ENCODE data around the gene RBM19.

Gene RBM19

DNA sequence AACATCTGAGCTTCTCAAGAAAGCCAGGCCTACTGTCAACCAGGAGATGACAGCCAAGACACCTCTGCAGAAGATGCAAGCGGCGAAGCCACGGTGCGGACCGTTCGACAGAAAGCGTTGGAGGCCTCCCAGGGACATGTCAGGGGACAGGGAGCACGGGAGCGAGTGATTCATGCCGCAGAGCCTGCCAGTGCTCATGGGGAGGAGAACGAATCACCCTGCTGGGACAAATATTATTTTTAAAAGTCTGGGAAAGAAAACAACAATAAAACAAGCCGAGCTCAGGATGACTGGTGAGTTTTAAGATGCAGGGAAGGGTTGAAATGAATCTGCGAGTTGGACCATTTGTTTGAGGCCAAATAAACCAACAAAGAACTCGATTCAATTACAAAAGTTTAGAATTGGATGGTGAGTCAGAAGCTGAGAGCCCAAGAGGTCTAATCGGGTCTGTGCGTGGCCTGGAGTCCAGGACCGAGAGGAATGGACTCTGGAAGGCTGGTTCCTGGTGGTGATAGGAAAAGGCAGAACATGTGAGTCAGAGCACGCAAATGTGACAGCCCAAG is 91.0 kb downstream of the RBM19 start:
- Histone ChIP-seq H3K27ac (ENCODE audit: insufficient read depth, low read depth, low read length, poor library complexity, severe bottlenecking) (no peak overlapping the region), H3K27me3 (ENCODE audit: control insufficient read depth, insufficient read depth, low read length, poor library complexity, severe bottlenecking) (no peaks in the 10 kb centered on the region), H3K36me3 (ENCODE audit: control insufficient read depth, insufficient read depth, low read length) (no peaks in the 10 kb centered on the region)

GRCh38 chr12:113874326-113874725 is 91.8 kb downstream of the RBM19 start:
- no peaks in the 10 kb centered on the region for H3K27me3 ChIP-seq (ENCODE audit: control insufficient read depth, insufficient read depth, low read length, poor library complexity, severe bottlenecking)
- H3K4me1 ChIP-seq (ENCODE audit: control insufficient read depth, insufficient read depth, low read length), result peaks cover 13% of the 10 kb centered on the region
- H3K4me3 ChIP-seq (ENCODE audit: insufficient read depth, low read depth, low read length), result no peak overlapping the region
- WGBS, 2 experiments, result 95% methylated on average over 11 of the region's 11 CpGs
- no peaks in the 10 kb centered on the region for H3K36me3 ChIP-seq (ENCODE audit: control insufficient read depth, insufficient read depth, low read length)
- no peak overlapping the region for H3K27ac ChIP-seq (ENCODE audit: insufficient read depth, low read depth, low read length, poor library complexity, severe bottlenecking)
- H3K9me3 ChIP-seq (ENCODE audit: control insufficient read depth, low read length), result no peaks in the 10 kb centered on the region

More for the DNA sequence above, 91.0 kb downstream of the RBM19 start:
- Histone ChIP-seq H3K4me1 (ENCODE audit: control insufficient read depth, insufficient read depth, low read length) (peaks cover 12% of the 10 kb centered on the region), H3K9me3 (ENCODE audit: control insufficient read depth, low read length) (no peaks in the 10 kb centered on the region), H3K4me3 (ENCODE audit: insufficient read depth, low read depth, low read length) (no peak overlapping the region)
- WGBS, 2 experiments, result 95 to 96% methylated on average over 18 of the region's 18 CpGs

GRCh38 chr12:113873740-113874139 is 92.4 kb downstream of the RBM19 start:
- no peak overlapping the region for H3K4me3 ChIP-seq (ENCODE audit: insufficient read depth, low read depth, low read length)
- no peaks in the 10 kb centered on the region for H3K27me3 ChIP-seq (ENCODE audit: control insufficient read depth, insufficient read depth, low read length, poor library complexity, severe bottlenecking)
- H3K4me1 ChIP-seq (ENCODE audit: control insufficient read depth, insufficient read depth, low read length), result peaks cover 17% of the 10 kb centered on the region
- H3K27ac ChIP-seq (ENCODE audit: insufficient read depth, low read depth, low read length, poor library complexity, severe bottlenecking), result peak overlapping the region; percentile 55
- 91 to 93% methylated on average over 8 of the region's 8 CpGs for WGBS, 2 experiments
- no peaks in the 10 kb centered on the region for H3K9me3 ChIP-seq (ENCODE audit: control insufficient read depth, low read length)
- H3K36me3 ChIP-seq (ENCODE audit: control insufficient read depth, insufficient read depth, low read length), result no peaks in the 10 kb centered on the region

DNA sequence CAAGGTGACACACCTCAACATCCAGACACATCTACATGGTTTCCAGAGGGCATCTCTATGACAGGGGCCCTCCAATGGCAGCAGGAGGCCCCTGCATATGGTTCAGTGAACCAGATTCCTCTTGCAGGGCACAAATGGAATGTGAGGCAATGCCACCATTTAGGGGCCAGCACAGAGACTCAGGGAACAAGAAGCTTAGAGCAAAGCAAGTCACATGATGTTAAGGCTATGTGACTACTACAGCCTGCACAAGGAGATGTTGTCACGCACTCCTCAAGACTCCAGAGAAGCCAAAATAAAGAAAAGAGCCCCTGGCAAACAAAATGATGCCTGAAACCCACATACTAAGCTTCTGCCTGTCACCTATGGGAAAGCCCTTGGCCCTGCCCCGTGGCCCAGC is 95.2 kb downstream of the RBM19 start:
- WGBS, 2 experiments, result 67 to 74% methylated on average over 2 of the region's 2 CpGs
- H3K27ac ChIP-seq (ENCODE audit: insufficient read depth, low read depth, low read length, poor library complexity, severe bottlenecking), result no peak overlapping the region
- no peaks in the 10 kb centered on the region for H3K27me3 ChIP-seq (ENCODE audit: control insufficient read depth, insufficient read depth, low read length, poor library complexity, severe bottlenecking)
- H3K4me3 ChIP-seq (ENCODE audit: insufficient read depth, low read depth, low read length), result no peak overlapping the region
- no peaks in the 10 kb centered on the region for H3K36me3 ChIP-seq (ENCODE audit: control insufficient read depth, insufficient read depth, low read length)
- H3K4me1 ChIP-seq (ENCODE audit: control insufficient read depth, insufficient read depth, low read length), result peaks cover 17% of the 10 kb centered on the region
- no peaks in the 10 kb centered on the region for H3K9me3 ChIP-seq (ENCODE audit: control insufficient read depth, low read length)

DNA sequence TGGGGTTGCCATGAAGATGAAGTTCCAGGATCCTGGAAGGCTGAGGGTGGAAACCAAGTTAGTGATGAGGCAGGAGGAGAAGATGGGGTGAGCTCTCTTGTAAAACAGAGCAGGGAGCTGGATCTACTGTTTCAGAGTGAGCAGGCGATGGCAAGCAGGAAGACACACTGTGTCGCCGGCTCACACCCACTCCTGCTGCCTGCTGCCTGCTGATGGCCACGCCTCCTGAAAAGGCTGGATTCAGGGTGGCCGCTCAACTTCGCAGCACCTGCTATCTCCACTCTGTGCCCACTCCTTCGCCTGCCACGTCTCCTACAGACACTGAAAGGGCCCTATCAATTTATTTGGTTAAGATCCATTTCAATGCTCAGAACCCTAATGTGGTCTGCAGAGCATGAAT is 96.1 kb downstream of the RBM19 start:
- no peak overlapping the region for H3K27ac ChIP-seq (ENCODE audit: insufficient read depth, low read depth, low read length, poor library complexity, severe bottlenecking)
- no peaks in the 10 kb centered on the region for H3K9me3 ChIP-seq (ENCODE audit: control insufficient read depth, low read length)
- H3K27me3 ChIP-seq (ENCODE audit: control insufficient read depth, insufficient read depth, low read length, poor library complexity, severe bottlenecking), result no peaks in the 10 kb centered on the region
- 75% methylated on average over 8 of the region's 8 CpGs for WGBS, 2 experiments
- H3K4me1 ChIP-seq (ENCODE audit: control insufficient read depth, insufficient read depth, low read length), result peaks cover 17% of the 10 kb centered on the region
- no peak overlapping the region for H3K4me3 ChIP-seq (ENCODE audit: insufficient read depth, low read depth, low read length)
- no peaks in the 10 kb centered on the region for H3K36me3 ChIP-seq (ENCODE audit: control insufficient read depth, insufficient read depth, low read length)

DNA sequence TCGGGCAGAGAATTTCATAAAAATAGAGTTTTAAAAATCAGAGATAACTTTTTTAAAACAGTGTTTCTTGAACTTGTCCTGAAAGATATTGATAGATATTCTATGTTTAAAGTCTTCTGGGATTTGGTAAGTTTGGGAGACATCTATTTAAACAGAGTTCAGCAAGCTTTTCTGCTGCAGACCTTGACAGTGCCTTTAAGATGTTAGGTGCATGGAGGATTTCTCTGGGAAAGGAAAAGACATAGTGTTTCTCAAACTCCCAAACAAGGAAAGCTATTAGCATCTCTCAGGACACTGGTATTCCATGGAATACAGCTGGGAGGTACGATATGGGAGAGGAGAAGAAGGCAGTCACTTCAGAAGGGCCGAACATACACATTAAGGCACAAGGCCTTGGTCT is 97.8 kb downstream of the RBM19 start:
- Histone ChIP-seq H3K9me3 (ENCODE audit: control insufficient read depth, low read length) (no peaks in the 10 kb centered on the region), H3K4me3 (ENCODE audit: insufficient read depth, low read depth, low read length) (no peak overlapping the region), H3K4me1 (ENCODE audit: control insufficient read depth, insufficient read depth, low read length) (peaks cover 19% of the 10 kb centered on the region), H3K27me3 (ENCODE audit: control insufficient read depth, insufficient read depth, low read length, poor library complexity, severe bottlenecking) (no peaks in the 10 kb centered on the region), H3K36me3 (ENCODE audit: control insufficient read depth, insufficient read depth, low read length) (no peaks in the 10 kb centered on the region), H3K27ac (ENCODE audit: insufficient read depth, low read depth, low read length, poor library complexity, severe bottlenecking) (no peak overlapping the region)
- WGBS, 2 experiments, result 89 to 92% methylated on average over 3 of the region's 3 CpGs

DNA sequence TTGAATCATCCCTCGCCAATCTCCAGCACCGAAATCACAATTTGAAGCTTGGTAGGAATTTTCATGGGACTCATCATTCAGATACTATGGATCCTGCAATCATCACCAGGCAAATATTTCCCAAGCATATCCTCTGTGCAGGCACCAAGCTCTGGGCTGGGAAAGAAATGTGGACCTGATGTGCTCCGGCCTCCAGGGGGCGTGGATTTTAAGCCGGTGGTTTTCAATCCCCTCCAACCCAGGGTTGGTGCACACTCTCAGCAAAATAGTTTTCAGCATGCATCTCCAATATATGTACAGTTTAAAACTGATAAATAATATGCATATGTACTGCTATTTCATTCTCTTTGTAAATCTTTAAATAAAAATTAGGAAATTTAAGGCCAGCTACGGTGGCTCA is 98.9 kb downstream of the RBM19 start:
- H3K4me3 ChIP-seq (ENCODE audit: insufficient read depth, low read depth, low read length), result no peak overlapping the region
- peaks cover 26% of the 10 kb centered on the region for H3K4me1 ChIP-seq (ENCODE audit: control insufficient read depth, insufficient read depth, low read length)
- 78 to 82% methylated on average over 6 of the region's 6 CpGs for WGBS, 2 experiments
- H3K9me3 ChIP-seq (ENCODE audit: control insufficient read depth, low read length), result no peaks in the 10 kb centered on the region
- no peaks in the 10 kb centered on the region for H3K27me3 ChIP-seq (ENCODE audit: control insufficient read depth, insufficient read depth, low read length, poor library complexity, severe bottlenecking)
- H3K36me3 ChIP-seq (ENCODE audit: control insufficient read depth, insufficient read depth, low read length), result no peaks in the 10 kb centered on the region
- H3K27ac ChIP-seq (ENCODE audit: insufficient read depth, low read depth, low read length, poor library complexity, severe bottlenecking), result no peak overlapping the region

DNA sequence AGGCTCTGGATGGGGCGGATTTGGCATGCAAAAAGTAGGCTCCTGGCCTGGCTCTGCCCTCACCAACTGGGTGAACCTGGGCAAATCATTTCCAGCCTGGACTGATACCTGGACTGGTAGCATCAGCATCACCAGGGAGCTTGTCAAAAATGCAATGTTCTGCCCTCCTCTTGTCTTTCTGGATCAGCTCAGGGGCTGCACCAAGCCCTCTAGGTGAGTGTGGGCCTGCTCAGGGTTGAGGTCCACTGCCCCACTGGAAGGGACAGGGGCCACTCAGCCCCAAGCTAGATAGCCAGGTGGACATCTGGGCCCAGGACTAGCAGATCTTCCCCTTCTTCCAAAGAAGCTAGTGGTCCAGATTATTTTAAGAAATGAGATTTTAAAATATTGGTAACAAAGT is 99.6 kb downstream of the RBM19 start:
- 91 to 94% methylated on average over 1 of the region's 1 CpG for WGBS, 2 experiments
- H3K27ac ChIP-seq (ENCODE audit: insufficient read depth, low read depth, low read length, poor library complexity, severe bottlenecking), result no peak overlapping the region
- no peaks in the 10 kb centered on the region for H3K9me3 ChIP-seq (ENCODE audit: control insufficient read depth, low read length)
- H3K4me3 ChIP-seq (ENCODE audit: insufficient read depth, low read depth, low read length), result no peak overlapping the region
- no peaks in the 10 kb centered on the region for H3K27me3 ChIP-seq (ENCODE audit: control insufficient read depth, insufficient read depth, low read length, poor library complexity, severe bottlenecking)
- H3K4me1 ChIP-seq (ENCODE audit: control insufficient read depth, insufficient read depth, low read length), result peaks cover 34% of the 10 kb centered on the region
- H3K36me3 ChIP-seq (ENCODE audit: control insufficient read depth, insufficient read depth, low read length), result no peaks in the 10 kb centered on the region

- no peaks in the 10 kb centered on the region for H3K27me3 ChIP-seq (ENCODE audit: control insufficient read depth, insufficient read depth, low read length, poor library complexity, severe bottlenecking)
- no peaks in the 10 kb centered on the region for H3K9me3 ChIP-seq (ENCODE audit: control insufficient read depth, low read length)
- H3K36me3 ChIP-seq (ENCODE audit: control insufficient read depth, insufficient read depth, low read length), result no peaks in the 10 kb centered on the region
- peaks cover 43% of the 10 kb centered on the region for H3K4me1 ChIP-seq (ENCODE audit: control insufficient read depth, insufficient read depth, low read length)
- H3K27ac ChIP-seq (ENCODE audit: insufficient read depth, low read depth, low read length, poor library complexity, severe bottlenecking), result no peak overlapping the region
- no peak overlapping the region for H3K4me3 ChIP-seq (ENCODE audit: insufficient read depth, low read depth, low read length)
- 86 to 92% methylated on average over 2 of the region's 2 CpGs for WGBS, 2 experiments
These were observed 102.7 kb downstream of the RBM19 start for GRCh38 chr12:113863455-113863845.

- Histone ChIP-seq H3K27me3 (ENCODE audit: control insufficient read depth, insufficient read depth, low read length, poor library complexity, severe bottlenecking) (no peaks in the 10 kb centered on the region), H3K36me3 (ENCODE audit: control insufficient read depth, insufficient read depth, low read length) (no peaks in the 10 kb centered on the region), H3K27ac (ENCODE audit: insufficient read depth, low read depth, low read length, poor library complexity, severe bottlenecking) (no peak overlapping the region), H3K4me1 (ENCODE audit: control insufficient read depth, insufficient read depth, low read length) (peaks cover 43% of the 10 kb centered on the region), H3K9me3 (ENCODE audit: control insufficient read depth, low read length) (no peaks in the 10 kb centered on the region), H3K4me3 (ENCODE audit: insufficient read depth, low read depth, low read length) (no peak overlapping the region)
- WGBS, 2 experiments, result 35 to 36% methylated on average over 17 to 18 of the region's 18 CpGs
These were observed 103.3 kb downstream of the RBM19 start for GRCh38 chr12:113862590-113863454.
